Bone marrow (tissue), 2 donors: ENCODE data around the gene TBC1D8.
A peak's percentile ranks its signal among the peaks of the same experiment; 100 is the strongest.
"Not testable (repeated sequence)": the region's sequence is repeated elsewhere in the genome, so short reads cannot be mapped to it uniquely, and the experiment has no call there.

Experiments
- DNase-seq, 2 donors: peaks; one replicate each; lab custom pipeline; 2025; lab: John Stamatoyannopoulos, UW

TBC1D8 gene

GRCh38 chr2:101151146-101151858 lies at the start of gene TBC1D8:
TSS of gene TBC1D8 (minus strand) at chr2:101151382. CDS start at chr2:101151253, 129 bp downstream.
- DNase-seq: peak; percentile 24 to 73

- no peak for DNase-seq
These were observed 49.5 kb upstream of the TBC1D8 start for GRCh38 chr2:101200676-101201075.

GRCh38 chr2:101199251-101199791 lies 48.1 kb upstream of the TBC1D8 start:
- no peak for DNase-seq

GRCh38 chr2:101197814-101198213 lies 46.6 kb upstream of the TBC1D8 start:
- DNase-seq: no peak

- DNase-seq: no peak
These were observed 46.1 kb upstream of the TBC1D8 start for GRCh38 chr2:101197215-101197745.

GRCh38 chr2:101195871-101196661 lies 44.9 kb upstream of the TBC1D8 start:
- DNase-seq: no peak

GRCh38 chr2:101193033-101193626 lies 41.9 kb upstream of the TBC1D8 start:
- no peak for DNase-seq

GRCh38 chr2:101190747-101191516 lies 39.8 kb upstream of the TBC1D8 start:
- no peak for DNase-seq

- no peak for DNase-seq
These were observed 37.7 kb upstream of the TBC1D8 start for GRCh38 chr2:101188683-101189405.

- DNase-seq: no peak
These were observed 35.9 kb upstream of the TBC1D8 start for GRCh38 chr2:101187131-101187530.

GRCh38 chr2:101185656-101186055 lies 34.5 kb upstream of the TBC1D8 start:
- no peak for DNase-seq

- no peak for DNase-seq
These were observed 33.9 kb upstream of the TBC1D8 start for GRCh38 chr2:101185085-101185484.

GRCh38 chr2:101179982-101180381 lies 28.8 kb upstream of the TBC1D8 start:
- DNase-seq: no peak

GRCh38 chr2:101176803-101177202 lies 25.6 kb upstream of the TBC1D8 start:
- DNase-seq: no peak

GRCh38 chr2:101175991-101176390 lies 24.8 kb upstream of the TBC1D8 start:
- no peak for DNase-seq

- DNase-seq: peak in 1 of 2 donors; percentile 75
These were observed 22.6 kb upstream of the TBC1D8 start for GRCh38 chr2:101173707-101174295.

GRCh38 chr2:101169822-101170221 lies 18.6 kb upstream of the TBC1D8 start:
- not testable (repeated sequence) for DNase-seq

- no peak for DNase-seq
These were observed 17.5 kb upstream of the TBC1D8 start for GRCh38 chr2:101168706-101169105.

GRCh38 chr2:101167532-101167931 lies 16.4 kb upstream of the TBC1D8 start:
- DNase-seq: peak in 1 of 2 donors; percentile 35

GRCh38 chr2:101164021-101164420 lies 12.8 kb upstream of the TBC1D8 start:
- no peak for DNase-seq
